Posterior vena cava (tissue), 2 donors: ENCODE results near the gene XAGE5. TPM values are rescaled to one million over a fixed set of nuclear protein-coding genes. Genes with fewer than 3 reads are reported as not detected.
"Not testable (repeated sequence)": the region's sequence is repeated elsewhere in the genome, so short reads cannot be mapped to it uniquely, and the experiment has no call there.

Source experiments
- DNase-seq: peaks from one replicate; pipeline ENCODE4 v3.0.0-alpha.2; 2020; ENCODE audit warnings: low spot score
- intact Hi-C, 2 donors: fragments of 100-400 bp; cut with DNase I; formaldehyde crosslinking; loops; one replicate each; pipeline versions ENCODE4 v1.14.1 to v1.14.2; 2022 to 2023
- long read RNA-seq, 2 donors: library from polyadenylated mRNA; unstranded; transcript quantifications; one replicate each; pipeline ENCODE4 v2.0.0, GENCODE V29; 2020 to 2021
- total RNA-seq, 2 donors: library from RNA; stranded (reverse); fragmentation: NEBNext Ultra II Directional; extraction: Animal tissue kit (Norgen Biotek cat#: 25700); gene quantifications; one replicate each; pipeline ENCODE4 v1.2.1, GENCODE V29; 2021
- donor health status: DM: yes; HTN: yes; CAD: no.
- donor health status: DM: yes; HTN: yes; CAD: no.

Gene XAGE5, protein sequence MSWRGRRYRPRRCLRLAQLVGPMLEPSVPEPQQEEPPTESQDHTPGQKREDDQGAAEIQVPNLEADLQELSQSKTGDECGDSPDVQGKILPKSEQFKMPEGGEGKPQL
- not detected for total RNA-seq
- long read RNA-seq, donor 1 = 0 reads
- long read RNA-seq, donor 2 = 0 reads

DNA sequence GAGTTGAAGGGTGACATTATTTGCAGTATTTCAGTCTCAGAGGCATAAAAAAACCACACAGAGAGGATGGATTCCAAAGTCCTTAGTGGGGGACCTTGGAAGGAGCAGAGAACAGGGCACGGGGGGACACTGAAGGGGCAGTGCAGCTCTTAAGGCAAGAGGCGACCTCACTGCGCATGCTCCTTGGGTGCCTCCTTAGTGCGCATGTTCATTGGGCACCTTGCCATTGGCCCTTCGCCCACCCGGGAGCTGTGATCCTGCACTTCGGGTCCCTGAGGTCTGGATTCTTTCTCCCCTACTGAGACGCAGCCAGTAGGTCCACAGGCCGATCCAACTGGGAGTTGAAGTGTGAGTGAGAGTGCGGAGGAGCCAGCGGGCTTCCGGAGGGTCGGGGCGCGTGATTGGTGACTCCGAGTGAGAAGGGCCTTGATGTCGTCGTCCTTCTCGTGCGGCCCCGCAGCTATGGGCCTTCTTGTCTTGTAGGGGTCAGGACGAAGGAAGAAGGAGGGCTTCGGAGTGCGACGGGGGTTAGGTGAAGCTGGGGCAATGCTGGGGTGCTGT, at the start of gene XAGE5:
XAGE5 (plus strand) TSS at position 223 of the 561 bp plus-strand sequence. CDS start 1,280 bp downstream, outside the sequence.
- intact Hi-C loops = no loop called here
- no peak for DNase-seq

DNA sequence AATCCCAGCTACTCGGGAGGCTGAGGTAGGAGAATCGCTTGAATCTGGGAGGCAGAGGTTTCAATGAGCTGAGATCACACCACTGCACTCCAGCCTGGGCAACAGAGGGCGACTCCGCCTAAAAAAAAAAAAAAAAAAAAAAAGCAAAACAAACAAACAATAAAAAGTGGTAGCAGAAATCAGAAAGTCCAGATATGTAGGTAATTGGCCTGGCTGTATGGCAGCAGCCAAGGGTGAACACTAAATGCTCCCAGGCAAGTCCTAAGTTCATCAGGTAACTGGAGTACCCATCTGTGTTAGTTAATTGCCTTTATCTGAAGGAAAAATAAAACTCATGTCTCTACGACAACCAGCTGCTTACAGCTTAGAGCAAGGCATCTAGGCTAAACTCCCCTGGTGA, 45.1 kb upstream of the XAGE5 start:
- DNase-seq = peak; percentile 0
- intact Hi-C loops = not testable (repeated sequence)

DNA sequence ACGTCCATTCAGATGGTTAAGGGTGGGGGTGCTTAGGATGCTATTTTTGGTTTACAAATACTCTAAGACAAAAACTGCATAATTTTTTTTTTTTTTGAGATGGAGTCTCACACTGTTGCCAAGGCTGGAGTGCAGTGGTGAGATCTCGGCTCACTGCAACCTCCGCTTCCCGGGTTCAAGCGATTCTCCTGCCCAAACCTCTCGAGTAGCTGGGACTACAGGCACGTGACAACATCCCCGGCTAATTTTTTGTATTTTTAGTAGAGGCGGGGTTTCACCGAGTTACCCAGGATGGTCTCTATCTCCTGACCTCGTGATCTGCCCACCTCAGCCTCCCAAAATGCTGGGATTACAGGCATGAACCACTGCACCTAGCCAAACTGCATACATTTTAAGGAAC, 37.6 kb upstream of the XAGE5 start:
- intact Hi-C loops = not testable (repeated sequence)
- peak; percentile 42 for DNase-seq

- DNase-seq, intact Hi-C loops: not testable (repeated sequence)
Measured at GRCh38 chrX:52797327-52797726, 13.8 kb upstream of the XAGE5 start, which contains the start of gene SPANXN5. Gene SPANXN5, minus strand, starts transcription at chrX:52797427. Its CDS starts 79 bp downstream, at chrX:52797348.

DNA sequence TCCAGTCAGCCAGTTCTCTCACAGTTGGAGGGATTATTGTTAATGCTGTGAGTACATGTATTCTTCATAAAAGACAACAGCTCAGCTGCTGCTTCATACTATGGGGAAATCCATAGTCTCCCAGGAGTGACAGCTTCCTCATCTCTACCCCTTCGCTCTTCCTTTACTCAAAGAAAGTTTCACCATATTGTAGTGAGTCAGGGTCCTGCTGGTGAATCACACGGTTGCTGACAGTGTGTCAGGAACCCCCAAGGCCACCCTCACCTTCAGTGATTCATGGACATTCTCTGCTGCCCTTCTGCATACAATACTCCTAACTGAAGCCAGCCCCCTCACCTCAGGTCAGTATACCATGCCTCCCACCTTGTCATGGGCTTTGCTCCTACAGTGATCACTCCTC, 6.2 kb upstream of the XAGE5 start:
- intact Hi-C loops = not testable (repeated sequence)

GRCh38 chrX:52819788-52820187, 8.7 kb downstream of the XAGE5 start:
- DNase-seq = no peak
- intact Hi-C loops = no loop called here

More for the DNA sequence above, 6.2 kb upstream of the XAGE5 start:
- DNase-seq = not testable (repeated sequence)

DNA sequence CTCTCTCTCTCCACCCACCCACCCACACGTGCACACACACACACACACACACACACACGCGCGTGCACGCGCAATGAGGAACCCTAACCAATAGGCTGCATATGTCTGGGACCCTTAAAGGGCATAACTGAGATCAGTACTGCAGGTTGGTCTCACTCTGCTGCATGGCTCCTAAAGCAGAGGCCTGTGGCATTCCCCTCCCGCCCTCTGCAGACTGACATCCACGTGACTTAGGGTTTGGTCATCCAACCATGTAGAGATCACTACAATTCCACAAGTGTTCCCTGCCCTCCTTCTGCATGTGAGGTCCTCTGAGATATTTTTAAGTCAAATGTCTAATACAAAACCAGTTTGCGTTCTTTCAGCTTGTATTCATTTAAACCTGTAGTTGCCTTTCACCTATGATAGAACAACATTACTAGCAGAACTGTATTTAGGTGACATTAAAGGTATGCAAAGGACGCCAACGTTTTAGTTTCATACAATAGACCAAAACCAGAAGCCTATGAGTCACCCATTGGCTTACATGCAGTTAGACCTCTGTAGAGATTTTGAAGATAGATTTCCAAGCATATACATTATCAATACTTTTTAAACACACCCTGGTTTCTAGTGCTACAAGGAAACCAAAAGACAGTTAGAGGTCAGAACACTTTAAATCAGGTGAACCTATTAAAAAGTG, 10.1 kb downstream of the XAGE5 start:
- no peak for DNase-seq
- intact Hi-C loops = no loop called here

DNA sequence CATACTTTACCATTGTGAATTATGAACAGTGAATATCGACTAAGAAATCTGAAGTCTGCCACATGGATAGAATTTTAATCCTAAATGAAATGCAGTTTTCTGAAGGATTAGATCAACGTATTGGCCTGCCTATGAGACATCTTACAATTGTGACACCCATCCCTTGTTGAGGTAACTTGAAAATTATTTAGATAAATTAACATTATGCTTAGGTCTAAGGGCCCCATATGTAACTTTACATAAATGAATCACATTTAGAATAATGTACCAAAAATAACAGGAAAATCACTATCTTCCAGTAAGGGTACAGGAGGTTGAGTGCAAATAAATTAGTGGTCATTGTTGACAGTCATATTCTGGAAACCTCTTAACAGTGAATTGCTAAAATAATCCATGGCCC, 13.5 kb downstream of the XAGE5 start:
- no peak for DNase-seq
- intact Hi-C loops = no loop called here

DNA sequence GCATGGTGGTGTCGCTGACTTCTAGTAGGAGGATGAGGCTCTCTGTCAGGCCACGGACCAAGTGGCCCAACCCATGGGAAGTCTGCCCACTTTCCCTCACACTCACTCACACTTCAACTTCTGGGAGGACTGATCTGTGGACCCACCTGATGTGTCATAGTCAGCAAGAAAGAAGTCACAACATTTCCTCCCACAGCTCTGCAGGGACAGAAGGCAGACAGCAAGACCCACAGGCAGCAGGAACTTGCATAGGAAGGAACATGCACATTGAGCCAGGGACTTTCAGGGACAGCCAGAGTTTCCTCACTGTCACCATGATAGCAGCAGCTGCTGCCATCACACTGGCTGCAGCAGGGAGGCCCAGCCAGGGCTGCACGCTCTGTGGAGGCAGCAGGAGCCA, 19.5 kb downstream of the XAGE5 start:
- intact Hi-C loops = no loop called here
- no peak for DNase-seq

DNA sequence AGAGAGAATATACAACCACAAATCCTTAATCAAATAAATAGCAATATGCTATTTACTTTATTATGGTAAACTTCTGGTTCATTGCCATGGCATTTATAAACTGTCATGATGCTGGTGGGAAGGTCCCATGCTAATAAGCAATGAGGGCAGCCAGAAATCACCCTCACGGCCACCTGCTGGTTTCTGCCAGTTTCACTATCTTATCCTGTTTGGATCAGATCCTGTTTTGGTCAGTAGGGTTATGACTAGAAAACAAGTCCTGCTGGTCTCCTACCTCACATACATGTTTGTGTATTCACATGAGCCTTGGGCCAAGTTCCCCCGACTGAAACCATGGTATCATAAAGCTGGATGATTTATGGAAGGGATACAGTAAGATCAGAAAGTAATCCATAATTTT, 28.1 kb downstream of the XAGE5 start:
- DNase-seq = no peak
- intact Hi-C loops = no loop called here

- DNase-seq, intact Hi-C loops: not testable (repeated sequence)
Measured at GRCh38 chrX:52843619-52844018, 32.5 kb downstream of the XAGE5 start.

DNA sequence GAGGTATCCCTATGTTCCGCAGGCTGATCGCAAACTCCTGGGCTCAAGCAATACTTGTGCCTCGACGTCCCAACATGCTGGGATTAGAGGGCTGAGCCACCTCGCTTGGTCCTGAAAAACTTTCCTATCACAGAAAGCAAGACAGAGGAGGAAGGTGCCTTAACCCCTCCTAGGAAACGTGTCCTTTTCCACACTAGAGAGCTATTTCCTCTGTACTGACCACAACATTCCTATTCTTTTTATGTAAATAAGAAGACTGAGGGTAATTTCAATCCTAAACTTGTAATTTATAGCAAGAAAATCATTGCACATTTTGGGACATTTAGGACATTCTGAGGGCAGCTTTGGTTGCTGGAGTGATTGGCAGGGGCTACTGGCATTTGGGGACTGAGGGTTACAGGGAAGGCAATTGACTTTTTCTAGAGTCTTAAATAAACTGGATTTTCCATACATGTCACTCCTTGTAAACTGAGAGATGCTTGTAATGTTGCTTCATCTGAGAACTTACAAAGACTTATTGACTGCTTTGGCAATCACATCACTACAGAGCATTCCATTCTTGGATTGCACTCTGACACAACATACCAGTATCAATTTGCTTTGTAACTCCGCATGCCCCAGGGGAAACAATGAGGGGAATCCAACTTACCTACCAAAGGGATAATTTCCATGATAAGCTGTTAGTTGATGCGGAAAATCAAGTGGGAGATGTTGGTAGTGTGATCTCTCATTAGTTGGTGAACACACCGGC, 41.2 kb downstream of the XAGE5 start:
- intact Hi-C loops = no loop called here
- DNase-seq = no peak

DNA sequence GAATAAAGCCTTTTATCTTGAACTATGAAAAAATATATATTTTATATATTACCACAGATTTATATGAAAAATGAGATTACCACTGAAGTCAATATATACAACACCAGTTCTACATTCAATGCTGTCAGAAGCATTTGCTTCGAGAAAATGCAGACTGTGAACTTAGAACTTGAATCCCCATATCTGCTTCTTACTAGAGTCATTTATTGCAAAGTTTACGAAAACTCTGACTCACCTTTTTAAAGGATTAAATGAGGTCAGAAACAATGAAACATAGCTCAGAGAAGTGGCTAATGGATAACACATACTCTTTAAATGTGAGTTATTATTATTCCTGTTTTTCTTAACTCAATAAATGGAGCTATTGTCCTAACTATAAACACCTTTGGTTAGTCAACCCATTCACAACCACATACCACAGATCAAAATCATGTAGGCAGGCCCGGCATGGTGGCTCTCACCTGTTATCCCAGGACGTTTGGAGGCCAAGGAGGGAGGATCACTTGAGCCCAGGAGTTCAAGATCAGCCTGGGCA, 46.0 kb downstream of the XAGE5 start:
- intact Hi-C loops, DNase-seq: not testable (repeated sequence)

DNA sequence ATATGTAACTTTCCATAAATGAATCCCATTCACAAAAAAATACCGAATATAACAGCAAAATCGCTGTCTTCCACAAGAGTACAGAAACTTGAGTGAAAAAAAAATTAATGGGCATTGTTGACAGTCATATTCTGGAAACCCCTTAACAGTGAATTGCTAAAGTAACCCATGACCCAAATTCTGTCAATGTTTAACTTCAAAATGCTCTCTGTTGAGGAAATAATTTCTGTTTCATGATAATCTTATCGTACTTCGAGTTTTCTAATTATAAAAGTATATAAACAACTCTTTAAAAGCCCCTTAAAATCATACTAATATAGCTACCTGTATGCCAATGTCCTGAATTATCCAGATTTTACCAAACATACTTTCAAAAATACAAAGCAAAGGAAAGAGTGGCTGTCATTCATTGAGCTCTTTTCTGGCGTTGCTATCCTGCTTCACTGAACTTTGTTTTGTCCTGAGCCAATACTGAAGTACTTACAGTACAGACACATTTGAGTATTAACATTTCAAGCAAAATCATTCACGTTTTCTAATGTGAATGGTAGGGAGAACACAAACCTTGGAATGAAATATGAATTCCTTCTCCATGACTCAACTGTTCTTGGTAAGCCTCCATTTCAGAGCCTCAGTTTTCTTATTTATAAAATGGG, 54.4 kb downstream of the XAGE5 start:
- intact Hi-C loops = no loop called here
- no peak for DNase-seq

Other genes with a start within 250 kb of the XAGE5 start
- not detected for gene SSX7, start 156.4 kb upstream of the XAGE5 start, total RNA-seq
- gene SSX2, start 104.1 kb upstream of the XAGE5 start, total RNA-seq = not detected
- not detected for gene SSX2B, start 60.0 kb upstream of the XAGE5 start, total RNA-seq
- gene SPANXN5, start 13.9 kb upstream of the XAGE5 start, total RNA-seq = not detected
- gene XAGE3, start 56.8 kb downstream of the XAGE5 start, total RNA-seq = not detected
- gene FAM156B, start 86.0 kb downstream of the XAGE5 start, total RNA-seq = 10 to 100 TPM in 1 of 2 donors, 1 to 10 TPM in 1; 7.9 to 14.2 TPM
- gene FAM156A, start 147.2 kb downstream of the XAGE5 start, total RNA-seq = 10 to 100 TPM; 10.8 to 17.5 TPM
- gene GPR173, start 237.5 kb downstream of the XAGE5 start, total RNA-seq = 1 to 10 TPM; 2.7 to 3.7 TPM